K562 (cell line): Measurements from ENCODE around the gene CFAP69. TPM values are rescaled to one million over a fixed set of nuclear protein-coding genes. Genes with fewer than 3 reads are reported as not detected.
A peak's percentile ranks its signal among the peaks of the same experiment; 100 is the strongest.

Experiments used
- ATF1 ChIP-seq, 2 experiments: fragments of 450-650 bp in 1 of 2; IDR thresholded peaks; 2 replicates each; pipeline ENCODE4 v1.6.1; 2016; ENCODE audit warnings: missing compliant biosample characterization in 1 of 2, missing genetic modification characterization in 1 of 2
- BRF2 ChIP-seq: IDR thresholded peaks from 3 replicates; pipeline ENCODE4 v1.6.1; 2011; ENCODE audit warnings: borderline replicate concordance, mild to moderate bottlenecking; ENCODE audit not compliant: insufficient read length, insufficient read depth
- CEBPG ChIP-seq, 3 experiments: fragments of 200-800 bp in 1 of 3; sonication (Bioruptor generic) in 1 of 3; sonication (generic) in 1 of 3; formaldehyde crosslinking in 1 of 3; IDR thresholded peaks in 2 of 3; conservative IDR thresholded peaks in 1 of 3; 2 replicates each; pipeline versions ENCODE4 v1.6.1 to v1.8.0; 2016 to 2022; ENCODE audit warnings: missing compliant biosample characterization in 2 of 3, missing genetic modification characterization in 2 of 3, mild to moderate bottlenecking in 1 of 3, missing genetic modification reagents in 1 of 3
- FOXK1 ChIP-seq: sonication (generic); formaldehyde crosslinking; IDR thresholded peaks from 2 replicates; pipeline ENCODE4 v1.8.0; 2022; ENCODE audit warnings: missing genetic modification reagents, mild to moderate bottlenecking, borderline replicate concordance
- ILK ChIP-seq: fragments of 450-650 bp; IDR thresholded peaks from 2 replicates; pipeline ENCODE4 v1.6.1; 2016; ENCODE audit warnings: missing genetic modification characterization, low read depth, mild to moderate bottlenecking, missing compliant biosample characterization, moderate library complexity, borderline replicate concordance
- MAX ChIP-seq: sonication (generic); formaldehyde crosslinking; IDR thresholded peaks from 2 replicates; pipeline ENCODE4 v1.9.0; 2022; ENCODE audit warnings: mild to moderate bottlenecking, missing genetic modification reagents
- MAZ ChIP-seq, 2 experiments: fragments of 450-650 bp in 1 of 2; sonication (generic) in 1 of 2; formaldehyde crosslinking; IDR thresholded peaks in 1 of 2; conservative IDR thresholded peaks in 1 of 2; 2 replicates each; pipeline versions ENCODE4 v1.4.0 to v1.5.0; 2020; ENCODE audit warnings: mild to moderate bottlenecking in 1 of 2, missing genetic modification reagents in 1 of 2
- MXI1 ChIP-seq: IDR thresholded peaks from 2 replicates; pipeline ENCODE4 v1.6.1; 2011; ENCODE audit warnings: low read depth, mild to moderate bottlenecking, improper control_type of control experiment, low read length
- NRF1 ChIP-seq, 2 experiments: fragments of 450-650 bp; IDR thresholded peaks in 1 of 2; conservative IDR thresholded peaks in 1 of 2; 2 replicates each; pipeline ENCODE4 v1.6.1; 2014; ENCODE audit warnings: mild to moderate bottlenecking in 2 of 2
- POLR3G ChIP-seq: IDR thresholded peaks from 2 replicates; pipeline ENCODE4 v1.6.1; 2011; ENCODE audit not compliant: insufficient read length, insufficient replicate concordance; ENCODE audit errors: extremely low read depth
- POU5F1 ChIP-seq: fragments of 150-350 bp; IDR thresholded peaks from 2 replicates; pipeline ENCODE4 v1.6.1; 2014; ENCODE audit warnings: borderline replicate concordance, low read length, low read depth, mild to moderate bottlenecking; ENCODE audit not compliant: partially characterized antibody
- PPARD ChIP-seq: fragments of 250-450 bp; sonication (Bioruptor Pico); IDR thresholded peaks from 2 replicates; pipeline ENCODE4 v1.8.0; 2022; ENCODE audit warnings: inconsistent platforms, mild to moderate bottlenecking, moderate library complexity
- RBM15 ChIP-seq: fragments of 200-400 bp; formaldehyde crosslinking; IDR thresholded peaks from 2 replicates; pipeline ENCODE4 v1.6.1; 2018; ENCODE audit warnings: mild to moderate bottlenecking, low read length, moderate library complexity; ENCODE audit not compliant: insufficient read depth
- SAFB ChIP-seq: fragments of 200-400 bp; formaldehyde crosslinking; IDR thresholded peaks from 2 replicates; pipeline ENCODE4 v1.6.1; 2017; ENCODE audit warnings: low read depth, low read length, borderline replicate concordance
- SAFB2 ChIP-seq: fragments of 200-400 bp; formaldehyde crosslinking; IDR thresholded peaks from 2 replicates; pipeline ENCODE4 v1.6.1; 2018; ENCODE audit warnings: borderline replicate concordance, low read length, low read depth, moderate library complexity; ENCODE audit not compliant: severe bottlenecking
- ZC3H8 ChIP-seq: fragments of 450-650 bp; IDR thresholded peaks from 2 replicates; pipeline ENCODE4 v1.6.1; 2017
- ZNF217 ChIP-seq: sonication (generic); formaldehyde crosslinking; IDR thresholded peaks from 2 replicates; pipeline ENCODE4 v1.8.0; 2022; ENCODE audit warnings: mild to moderate bottlenecking, missing genetic modification reagents
- ZNF384 ChIP-seq: IDR thresholded peaks from 2 replicates; pipeline ENCODE4 v1.6.1; 2012; ENCODE audit warnings: low read depth, low read length, improper control_type of control experiment
- ZNF436 ChIP-seq: fragments of 250-450, 450-650 bp; sonication (Bioruptor Pico); formaldehyde crosslinking; IDR thresholded peaks from 2 replicates; pipeline ENCODE4 v1.7.0; 2020; ENCODE audit warnings: mild to moderate bottlenecking
- ZNF518B ChIP-seq: fragments of 250-450 bp; sonication (Bioruptor Pico); IDR thresholded peaks from 2 replicates; pipeline ENCODE4 v1.5.0; 2021; ENCODE audit warnings: mild to moderate bottlenecking, moderate library complexity
- polyA plus RNA-seq, 8 experiments: library from polyadenylated mRNA; depleted of rRNA in 4 of 8; stranded (reverse) in 5 of 8; unstranded in 3 of 8; fragments of >200 nt; fragmentation: Nextera tagmentation in 2 of 8; fragmentation: Illumina TruSeq in 1 of 8; extraction: Ambion mirVana in 2 of 8; extraction: Trizol in 1 of 8; gene quantifications; 2 replicates each; pipeline versions ENCODE4 v1.2.1 to v1.2.3, GENCODE V29; 2011 to 2014; ENCODE audit warnings: inconsistent platforms in 1 of 8, missing spikeins in 1 of 8
- total RNA-seq, 7 experiments: library from RNA; depleted of rRNA in 6 of 7; stranded (reverse); fragments of >200 nt in 6 of 7; fragmentation: Illumina TruSeq in 2 of 7; extraction: Trizol in 2 of 7; gene quantifications; 2 replicates each; pipeline versions ENCODE4 v1.2.1 to v1.2.3, GENCODE V29; 2011 to 2021; ENCODE audit warnings: low replicate concordance in 1 of 7

Gene CFAP69
- total and polyA plus RNA-seq, 9 of the 15 experiments (the other 6 are each of a cell fraction or from before 2014, with no cell fraction given) = 0.24 to 5.1 (median 1.7) TPM

- TF ChIP-seq SAFB2 = no peak
- TF ChIP-seq NRF1 (conservative IDR thresholded peaks at IDR 0.05 in 1 of 2, IDR thresholded peaks at IDR 0.05 in 1 of 2) = no peak; a peak in 1 of 4 replicates
- no peak for TF ChIP-seq PPARD (CRISPR knock-in tag)
- no peak for TF ChIP-seq SAFB
- TF ChIP-seq FOXK1 = no peak
- TF ChIP-seq ZNF436 = no peak
- TF ChIP-seq RBM15 = no peak
- TF ChIP-seq POU5F1 = peak; percentile 96
- TF ChIP-seq ZC3H8 = no peak
- peak; percentile 89 for TF ChIP-seq MXI1
- TF ChIP-seq ILK (tag) = no peak
- TF ChIP-seq ZNF384 = no peak
- no peak for TF ChIP-seq BRF2
- peak; percentile 35 to 67; a peak in 2 of 4 replicates for TF ChIP-seq MAZ (CRISPR knock-in tag; conservative IDR thresholded peaks at IDR 0.05 in 1 of 2, IDR thresholded peaks at IDR 0.05 in 1 of 2)
- TF ChIP-seq ZNF518B (CRISPR knock-in tag) = no peak
- TF ChIP-seq ZNF217 (CRISPR knock-in tag) = no peak
- no peak for TF ChIP-seq ATF1 (CRISPR knock-in tag; IDR thresholded peaks at IDR 0.05)
- peak; percentile 25; the same call in 1 of the 2 replicates for TF ChIP-seq ATF1 (tag; IDR thresholded peaks at IDR 0.05)
- TF ChIP-seq POLR3G = no peak
- no peak for TF ChIP-seq CEBPG (CRISPR knock-in tag; IDR thresholded peaks at IDR 0.05)
- no peak for TF ChIP-seq CEBPG (tag; conservative IDR thresholded peaks at IDR 0.05 in 1 of 2, IDR thresholded peaks at IDR 0.05 in 1 of 2)
- TF ChIP-seq MAX (CRISPR knock-in tag) = no peak
These were observed at the start of gene CFAP69 (continued) for GRCh38 chr7:90244909-90245851.
